LNCaP clone FGC (cell line): ENCODE data around the gene ID3.

ENCODE experiments used
- DNase-seq: peaks from one replicate; pipeline ENCODE4 v3.0.0-alpha.2; 2011; ENCODE audit warnings: low read depth
- H3K4me3 ChIP-seq: 2 replicates; pipeline ENCODE4 v1.5.1; 2011; ENCODE audit warnings: mild to moderate bottlenecking, low read depth, low read length, control low read depth
- CTCF ChIP-seq: IDR thresholded peaks from 2 replicates; pipeline ENCODE4 v1.5.1; 2012; ENCODE audit warnings: mild to moderate bottlenecking; ENCODE audit not compliant: control insufficient read depth, insufficient read depth; ENCODE audit errors: extremely low read depth

The ID3 gene

GRCh38 chr1:23568608-23569383, 9.5 kb upstream of the ID3 start:
- no peak overlapping the region for H3K4me3 ChIP-seq
- no peak for TF ChIP-seq CTCF
- no peak for DNase-seq

GRCh38 chr1:23567996-23568607, 8.8 kb upstream of the ID3 start:
- TF ChIP-seq CTCF, result no peak
- DNase-seq, result no peak
- no peak overlapping the region for H3K4me3 ChIP-seq

GRCh38 chr1:23567629-23567995, 8.3 kb upstream of the ID3 start:
- no peak overlapping the region for H3K4me3 ChIP-seq
- TF ChIP-seq CTCF, result no peak
- DNase-seq, result no peak

- no peak for DNase-seq
- H3K4me3 ChIP-seq, result no peak overlapping the region
- no peak for TF ChIP-seq CTCF
Observed at GRCh38 chr1:23566304-23566703, 7.0 kb upstream of the ID3 start.

- TF ChIP-seq CTCF, result no peak
- H3K4me3 ChIP-seq, result no peak overlapping the region
- DNase-seq, result no peak
Observed at GRCh38 chr1:23565776-23566175, 6.5 kb upstream of the ID3 start.

GRCh38 chr1:23564529-23565122, 5.3 kb upstream of the ID3 start:
- DNase-seq, result no peak
- no peak overlapping the region for H3K4me3 ChIP-seq
- TF ChIP-seq CTCF, result no peak
